ENCODE results near the gene VPS13D.

VPS13D gene

GRCh38 chr1:12230549-12231275 is 882 bp downstream of the VPS13D start:
- DNase-seq: peak; percentile 34

GRCh38 chr1:12231276-12231595 is 1.4 kb downstream of the VPS13D start:
- DNase-seq: no peak

DNA sequence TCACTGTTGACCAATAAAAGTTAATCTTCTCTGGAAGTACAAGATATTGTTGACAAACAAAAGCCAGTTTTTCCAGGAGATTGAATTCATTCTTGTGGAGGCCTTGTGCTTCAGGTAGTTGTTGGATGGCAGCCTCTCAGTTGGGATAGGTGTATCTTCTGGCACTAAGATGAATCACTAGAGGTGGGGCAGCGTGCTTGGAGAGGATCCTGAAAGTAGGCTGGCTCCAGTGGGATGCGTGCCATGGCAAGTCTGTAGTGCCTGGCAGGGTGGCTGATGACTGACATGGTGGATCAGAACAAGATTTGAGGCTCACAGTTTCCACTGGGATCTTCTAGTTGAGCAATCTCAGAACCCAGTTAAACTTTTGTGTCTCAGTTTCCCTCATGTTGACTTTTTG is 2.4 kb downstream of the VPS13D start:
- DNase-seq: no peak

- DNase-seq: no peak
Measured at GRCh38 chr1:12244078-12244477, 14.2 kb downstream of the VPS13D start.

GRCh38 chr1:12244585-12244984 is 14.8 kb downstream of the VPS13D start:
- no peak for DNase-seq

DNA sequence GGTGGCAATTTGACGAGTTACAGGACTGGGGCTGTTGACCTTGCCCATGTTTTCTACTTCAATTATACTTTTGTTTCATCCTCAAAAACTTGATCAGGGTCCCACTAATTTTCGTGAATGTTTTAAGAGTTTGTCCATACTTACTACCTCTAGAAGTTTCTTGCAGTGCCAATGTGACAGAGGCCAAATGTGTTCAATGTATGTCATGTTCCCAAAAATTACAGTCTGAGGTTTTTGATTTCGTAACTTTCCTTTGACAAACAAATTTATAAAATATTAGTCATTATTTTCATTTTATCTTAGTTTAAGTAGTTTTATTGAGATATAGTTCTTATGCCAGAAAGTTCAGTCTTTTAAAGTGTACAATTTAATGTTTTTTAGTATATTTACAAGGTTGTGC is 15.3 kb downstream of the VPS13D start:
- no peak for DNase-seq

DNA sequence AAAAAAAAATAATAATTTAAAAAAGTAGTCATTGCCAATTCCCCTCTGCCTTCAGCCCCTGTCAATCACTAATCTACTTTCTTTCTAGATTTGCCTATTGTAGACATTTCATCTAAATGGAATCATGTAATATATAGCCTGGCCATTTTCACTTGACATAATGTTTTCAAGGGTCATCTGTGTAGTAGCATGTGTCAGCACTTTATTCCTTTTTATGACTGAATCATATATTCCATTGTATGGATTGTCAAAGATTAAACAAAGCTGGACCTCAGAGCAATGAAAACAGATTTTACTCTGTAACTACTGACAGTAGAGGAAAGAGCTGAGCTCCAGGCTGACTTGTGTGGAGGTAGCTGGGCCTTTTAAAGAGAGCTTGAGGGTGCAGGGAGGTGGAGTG is 15.9 kb downstream of the VPS13D start:
- no peak for DNase-seq

- no peak for DNase-seq
Measured at GRCh38 chr1:12246584-12246983, 16.8 kb downstream of the VPS13D start.

DNA sequence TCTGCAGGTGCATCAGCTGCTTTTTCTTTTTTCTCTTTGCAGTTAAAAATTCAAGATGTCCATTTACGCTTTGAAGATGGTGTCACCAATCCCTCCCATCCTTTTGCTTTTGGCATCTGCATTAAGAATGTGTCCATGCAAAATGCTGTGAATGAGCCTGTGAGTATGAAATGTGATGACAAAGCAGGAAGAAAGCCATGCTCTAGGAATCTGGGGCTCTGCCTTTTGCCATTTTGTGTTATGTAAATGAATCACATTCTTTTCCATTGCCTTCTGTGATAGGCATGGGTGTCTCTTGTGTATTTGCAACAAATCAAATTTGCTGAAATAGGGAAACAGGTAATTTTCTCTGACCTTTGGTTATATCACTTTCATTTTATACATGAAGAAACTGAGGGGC is 19.4 kb downstream of the VPS13D start:
- DNase-seq: no peak

DNA sequence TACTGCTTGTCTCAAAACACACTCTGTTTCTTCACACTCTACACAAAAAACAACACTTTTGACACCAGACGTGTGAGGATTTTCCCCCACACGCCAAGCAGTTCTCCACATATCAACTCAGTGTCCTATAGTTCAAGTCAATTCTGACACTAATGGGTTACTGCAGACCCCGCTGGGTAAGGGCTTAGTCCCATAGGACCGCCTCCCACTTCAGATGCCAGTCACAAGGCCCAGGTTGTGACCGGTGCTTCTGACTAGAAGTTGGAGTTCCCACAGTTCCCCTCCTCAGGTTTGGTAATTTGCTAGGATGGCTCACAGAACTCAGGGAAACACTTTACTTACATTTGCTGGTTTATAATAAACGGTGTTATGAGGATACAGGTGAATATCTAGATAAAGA is 19.9 kb downstream of the VPS13D start:
- no peak for DNase-seq

- DNase-seq: no peak
Measured at GRCh38 chr1:12251442-12251841, 21.6 kb downstream of the VPS13D start.

GRCh38 chr1:12255913-12256312 is 26.1 kb downstream of the VPS13D start:
- DNase-seq: no peak

DNA sequence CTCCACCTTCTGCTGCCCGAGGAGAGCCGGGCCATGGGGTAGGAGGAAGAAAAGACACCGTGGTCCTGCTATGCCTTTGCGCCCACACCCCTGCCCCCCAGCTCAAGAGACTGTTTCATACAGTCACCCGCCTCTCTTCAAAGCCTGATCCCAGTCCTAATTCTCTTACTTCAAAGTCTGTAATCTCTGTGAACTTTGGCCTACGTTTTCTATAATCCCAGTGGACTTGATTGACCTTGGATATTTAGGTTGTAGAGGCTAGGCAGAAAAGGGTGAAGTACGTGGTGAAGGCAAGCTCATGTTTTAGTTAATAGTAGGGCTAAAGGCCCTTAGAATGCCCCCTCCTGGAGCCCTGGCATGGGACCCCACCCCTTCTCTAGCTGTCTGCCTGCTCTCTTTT is 28.4 kb downstream of the VPS13D start:
- no peak for DNase-seq

GRCh38 chr1:12269351-12269750 is 39.5 kb downstream of the VPS13D start:
- DNase-seq: no peak

GRCh38 chr1:12271033-12271432 is 41.2 kb downstream of the VPS13D start:
- DNase-seq: no peak

DNA sequence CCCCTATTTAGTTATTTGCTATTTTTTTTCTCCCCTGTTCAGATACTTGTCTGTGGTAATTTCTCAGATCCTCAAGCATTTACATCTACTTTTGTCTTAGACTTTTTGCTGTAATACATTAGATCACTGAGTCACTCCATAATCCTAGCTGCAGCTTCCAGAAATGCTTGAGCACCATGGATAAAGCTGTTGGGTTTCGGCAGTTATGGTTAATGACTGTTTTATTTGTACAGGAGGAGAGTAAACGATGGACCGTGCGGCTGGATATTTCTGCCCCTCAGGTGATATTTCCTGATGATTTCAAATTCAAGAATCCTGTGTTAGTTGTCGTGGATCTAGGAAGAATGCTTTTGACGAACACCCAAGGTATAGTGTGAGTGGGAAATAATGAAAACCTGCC is 42.9 kb downstream of the VPS13D start:
- DNase-seq: no peak

- DNase-seq: peak; percentile 21
Measured at GRCh38 chr1:12275370-12275769, 45.5 kb downstream of the VPS13D start.

DNA sequence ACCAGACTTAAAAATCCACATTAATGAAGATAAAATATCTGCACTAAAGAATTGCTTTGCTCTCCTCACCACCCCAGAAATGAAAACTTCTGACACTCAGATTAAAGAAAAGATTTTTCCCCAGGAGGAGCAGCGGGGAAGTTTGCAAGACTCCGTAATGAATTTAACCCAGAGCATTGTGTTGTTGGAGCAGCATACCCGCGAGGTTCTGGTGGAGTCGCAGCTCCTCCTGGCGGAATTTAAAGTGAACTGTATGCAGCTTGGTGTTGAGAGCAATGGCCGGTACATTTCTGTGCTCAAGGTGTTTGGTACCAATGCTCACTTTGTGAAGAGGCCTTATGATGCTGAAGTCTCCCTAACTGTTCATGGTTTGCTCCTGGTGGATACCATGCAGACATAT is 46.4 kb downstream of the VPS13D start:
- peak; percentile 13 for DNase-seq

- peak; percentile 37 for DNase-seq
Measured at GRCh38 chr1:12279003-12279402, 49.2 kb downstream of the VPS13D start.

DNA sequence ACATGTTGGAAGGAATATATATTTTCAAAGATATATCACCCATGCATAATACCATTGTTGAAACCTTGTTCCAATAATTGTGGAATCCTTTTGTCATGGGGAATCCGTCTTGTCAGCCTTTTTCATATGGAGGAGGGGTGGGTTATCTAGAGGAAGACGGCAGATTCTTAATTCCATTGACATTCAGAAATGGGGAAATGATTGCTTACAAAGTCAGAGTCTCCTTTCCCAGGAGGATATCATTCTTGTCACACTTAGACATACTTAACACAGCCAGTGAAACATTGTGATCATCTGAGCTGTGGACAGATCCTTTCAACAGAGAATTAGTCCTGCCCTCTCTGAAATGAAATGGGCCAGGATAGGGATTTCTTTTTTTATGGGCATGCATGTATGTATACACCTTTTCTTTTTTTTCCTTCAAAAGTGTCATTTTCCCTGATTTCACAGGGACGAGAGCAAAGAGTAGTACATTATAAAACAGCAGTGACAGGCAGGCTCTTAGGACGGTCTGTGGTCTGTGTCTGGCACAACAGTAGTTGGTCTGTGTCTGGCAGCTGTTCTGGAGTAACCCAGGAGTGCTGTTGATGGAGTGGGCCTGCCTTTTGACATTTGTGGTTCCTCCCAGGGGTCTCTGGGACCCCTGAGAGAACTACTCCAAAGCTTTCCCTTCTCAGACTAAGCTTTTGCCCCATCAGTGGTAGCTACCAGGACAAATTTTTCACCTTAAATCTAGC is 50.1 kb downstream of the VPS13D start:
- DNase-seq: peak; percentile 39

- no peak for DNase-seq
Measured at GRCh38 chr1:12282142-12282541, 52.3 kb downstream of the VPS13D start.

DNA sequence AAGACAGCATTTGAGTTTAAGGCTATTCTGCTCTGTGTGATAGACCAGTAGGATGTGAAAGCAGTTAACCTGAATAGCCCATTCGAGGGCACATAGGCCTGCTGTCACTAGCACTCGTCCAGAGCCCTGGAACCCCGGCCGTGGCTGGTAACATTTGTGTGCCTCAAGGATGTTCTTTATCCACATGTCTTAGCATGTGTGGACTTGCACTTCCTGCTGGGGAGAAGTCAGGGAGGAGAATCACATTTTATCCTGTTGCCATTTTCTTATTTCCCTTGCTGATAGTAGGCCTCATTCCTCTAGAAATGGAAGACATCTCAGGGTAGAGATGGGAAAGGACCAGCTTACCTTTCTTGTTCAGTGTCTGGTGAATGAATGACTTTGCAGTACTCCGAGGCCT is 54.7 kb downstream of the VPS13D start:
- DNase-seq: no peak

- no peak for DNase-seq
Measured at GRCh38 chr1:12285496-12286143, 55.8 kb downstream of the VPS13D start.

- DNase-seq: no peak
Measured at GRCh38 chr1:12287869-12288268, 58.0 kb downstream of the VPS13D start.
